Mesothelial cell of epicardium (in vitro differentiated cells): ENCODE measurements around the gene C16orf89. TPM values are rescaled to one million over a fixed set of nuclear protein-coding genes. Genes with fewer than 3 reads are reported as not detected.
A peak's percentile ranks its signal among the peaks of the same experiment; 100 is the strongest.

ENCODE experiments used
- DNase-seq, 2 experiments: peaks; one replicate each; pipeline ENCODE4 v3.0.0; 2021; ENCODE audit warnings: low spot score in 2 of 2; ENCODE audit not compliant: unreplicated experiment in 2 of 2
- H3K27ac Mint-ChIP-seq: 2 replicates; pipeline ENCODE4 v1.8.0; 2021; ENCODE audit warnings: mixed read lengths
- H3K27me3 Mint-ChIP-seq: 2 replicates; pipeline ENCODE4 v1.8.0; 2021; ENCODE audit warnings: low read depth, mixed read lengths
- H3K36me3 Mint-ChIP-seq: 2 replicates; pipeline ENCODE4 v1.8.0; 2021; ENCODE audit warnings: mixed read lengths
- H3K4me1 Mint-ChIP-seq: 2 replicates; pipeline ENCODE4 v1.8.0; 2021; ENCODE audit warnings: mixed read lengths
- H3K4me3 Mint-ChIP-seq: 2 replicates; pipeline ENCODE4 v1.8.0; 2021; ENCODE audit warnings: mild to moderate bottlenecking, moderate library complexity, mixed read lengths
- H3K9me3 Mint-ChIP-seq: 2 replicates; pipeline ENCODE4 v1.8.0; 2021; ENCODE audit warnings: mixed read lengths
- CTCF ChIP-seq: fragments of 200-600 bp; sonication (generic); IDR thresholded peaks from one replicate; pipeline ENCODE4 v1.5.0; 2021; ENCODE audit warnings: antibody characterized with exemption; ENCODE audit not compliant: unreplicated experiment
- total RNA-seq: library from RNA; stranded (reverse); gene quantifications from 3 replicates; pipeline ENCODE4 v1.2.1, GENCODE V29; 2021

C16orf89 gene
- total RNA-seq, 1 donor from 2014 or later: 0.87 TPM

- DNase-seq: no peak
Measured at GRCh38 chr16:5041600-5042133, 24.1 kb downstream of the C16orf89 start.

GRCh38 chr16:5040451-5040850, 25.3 kb downstream of the C16orf89 start:
- Mint-ChIP-seq H3K36me3 (no peaks in the 10 kb centered on the region), H3K4me1 (no peaks in the 10 kb centered on the region), H3K27me3 (peaks cover 31% of the 10 kb centered on the region), H3K4me3 (no peak overlapping the region), H3K27ac (no peak overlapping the region), H3K9me3 (no peaks in the 10 kb centered on the region)
- no peak for DNase-seq
- no peak for TF ChIP-seq CTCF

More at GRCh38 chr16:5041600-5042133, 24.1 kb downstream of the C16orf89 start:
- H3K4me3 Mint-ChIP-seq: no peak overlapping the region
- no peaks in the 10 kb centered on the region for H3K4me1 Mint-ChIP-seq
- H3K9me3 Mint-ChIP-seq: no peaks in the 10 kb centered on the region
- H3K27ac Mint-ChIP-seq: no peak overlapping the region
- no peak for TF ChIP-seq CTCF
- H3K27me3 Mint-ChIP-seq: peaks cover 31% of the 10 kb centered on the region
- no peaks in the 10 kb centered on the region for H3K36me3 Mint-ChIP-seq

GRCh38 chr16:5036228-5037156, 29.3 kb downstream of the C16orf89 start:
- Mint-ChIP-seq H3K9me3 (no peaks in the 10 kb centered on the region), H3K36me3 (no peaks in the 10 kb centered on the region), H3K27ac (no peak overlapping the region), H3K4me1 (peaks cover 13% of the 10 kb centered on the region), H3K4me3 (no peak overlapping the region), H3K27me3 (peaks cover 20% of the 10 kb centered on the region)
- no peak for TF ChIP-seq CTCF
- no peak for DNase-seq

- H3K36me3 Mint-ChIP-seq: no peaks in the 10 kb centered on the region
- no peak for DNase-seq
- peaks cover 13% of the 10 kb centered on the region for H3K4me1 Mint-ChIP-seq
- TF ChIP-seq CTCF: no peak
- peaks cover 13% of the 10 kb centered on the region for H3K27me3 Mint-ChIP-seq
- H3K9me3 Mint-ChIP-seq: no peaks in the 10 kb centered on the region
- no peak overlapping the region for H3K4me3 Mint-ChIP-seq
- H3K27ac Mint-ChIP-seq: no peak overlapping the region
Measured at GRCh38 chr16:5035909-5036227, 29.9 kb downstream of the C16orf89 start.

- TF ChIP-seq CTCF: no peak
- peaks cover 5% of the 10 kb centered on the region for H3K27me3 Mint-ChIP-seq
- no peaks in the 10 kb centered on the region for H3K36me3 Mint-ChIP-seq
- no peak for DNase-seq
- H3K4me3 Mint-ChIP-seq: peak overlapping the region; percentile 80
- H3K9me3 Mint-ChIP-seq: no peaks in the 10 kb centered on the region
- peaks cover 13% of the 10 kb centered on the region for H3K4me1 Mint-ChIP-seq
- H3K27ac Mint-ChIP-seq: peak overlapping the region; percentile 64
Measured at GRCh38 chr16:5034167-5034523, 31.6 kb downstream of the C16orf89 start.
